T follicular helper cell (primary cell): Measurements from ENCODE around the gene F5.
"Not testable (repeated sequence)": the region's sequence is repeated elsewhere in the genome, so short reads cannot be mapped to it uniquely, and the experiment has no call there.

Source experiments
- DNase-seq: peaks from one replicate; pipeline ENCODE4 v3.0.0-alpha.2; 2020; ENCODE audit warnings: low read depth

F5 gene

GRCh38 chr1:169538998-169539871 lies 47.0 kb downstream of the F5 start:
- DNase-seq, result no peak

- no peak for DNase-seq
Observed at GRCh38 chr1:169534653-169535052, 51.6 kb downstream of the F5 start.

- not testable (repeated sequence) for DNase-seq
Observed at GRCh38 chr1:169533528-169534190, 52.6 kb downstream of the F5 start.

DNA sequence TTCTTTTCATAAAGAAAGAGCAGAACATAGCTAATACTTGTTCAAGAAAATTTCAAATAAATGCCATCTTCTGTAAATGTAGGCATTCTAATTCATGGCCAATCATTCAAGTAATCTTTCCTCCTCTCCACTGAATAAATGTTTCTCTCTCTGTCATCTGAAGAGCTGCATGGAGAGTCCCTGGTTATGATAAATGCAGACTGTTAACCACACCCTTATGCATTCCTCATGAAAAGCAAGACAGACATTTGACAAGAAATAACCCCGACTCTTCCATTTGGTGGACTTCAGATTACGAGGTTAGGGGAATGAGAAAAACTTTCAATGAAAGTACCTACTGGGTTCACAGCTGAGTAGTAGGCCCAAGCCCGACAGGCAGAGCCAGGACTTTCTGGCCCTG lies 55.8 kb downstream of the F5 start:
- no peak for DNase-seq

DNA sequence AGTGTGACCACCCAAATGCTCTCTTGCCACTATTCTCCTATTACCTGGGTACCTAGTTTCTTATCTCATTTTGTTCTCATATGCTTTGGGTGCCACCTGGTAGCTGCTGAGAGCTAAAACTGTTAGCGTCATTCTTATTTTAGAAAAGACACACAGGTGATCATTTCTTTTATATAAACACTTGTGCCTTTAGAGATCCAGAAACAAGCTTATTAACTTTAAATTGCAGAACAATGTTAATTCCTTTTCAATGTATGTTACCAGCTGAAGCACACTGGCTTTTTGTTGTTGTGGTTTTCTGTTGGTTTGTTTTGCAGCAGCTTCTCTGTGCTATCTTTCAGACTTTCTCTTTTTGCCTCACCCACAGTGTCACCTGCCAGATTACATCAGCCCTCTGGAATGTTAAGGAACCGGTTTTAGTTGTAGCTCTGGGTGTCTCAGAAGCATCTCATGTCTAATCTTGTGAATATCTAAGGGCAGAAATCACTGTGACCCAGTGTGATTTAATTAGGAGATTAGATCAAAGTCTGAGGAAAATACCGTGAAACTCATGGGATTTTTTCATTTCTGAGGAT lies 57.1 kb downstream of the F5 start:
- no peak for DNase-seq

DNA sequence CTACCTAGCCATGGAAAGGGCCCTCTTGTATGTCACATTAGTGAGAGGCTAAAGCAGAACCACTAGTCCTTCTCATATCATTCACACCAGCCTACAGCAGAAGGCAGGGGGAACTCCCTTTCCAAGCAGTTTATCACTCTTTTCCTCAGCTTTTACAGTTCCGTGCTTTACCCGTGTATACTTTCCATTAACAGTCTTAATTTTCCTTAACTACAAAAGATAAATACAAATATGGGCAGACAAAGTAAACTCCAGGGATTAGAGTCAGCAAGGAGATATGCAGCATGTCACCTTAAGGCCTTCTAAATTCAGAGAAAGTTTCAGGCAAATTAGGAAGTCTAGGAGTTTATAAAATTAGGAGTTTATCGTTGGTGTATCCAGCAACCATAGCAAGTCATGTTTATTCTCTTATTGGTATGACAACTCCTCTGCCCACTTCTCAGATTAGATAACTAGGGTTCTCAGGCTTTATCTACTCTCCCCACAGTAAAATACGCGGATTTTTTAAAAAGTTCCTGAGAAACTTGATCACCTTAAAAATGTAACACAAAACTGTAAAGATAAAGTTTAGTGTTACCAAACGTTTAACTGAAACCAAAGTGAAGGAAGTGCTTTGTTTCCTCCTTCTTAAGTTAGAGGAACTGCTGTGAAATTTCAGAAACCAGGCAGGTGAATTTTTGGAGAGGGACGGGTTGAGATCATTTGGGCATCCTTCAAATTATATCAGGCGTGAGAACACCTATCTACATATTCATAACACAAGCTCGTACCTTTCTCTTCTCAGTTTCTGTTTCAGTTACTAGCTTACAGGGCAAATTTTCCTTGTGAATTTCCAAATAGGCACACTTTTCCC lies 57.8 kb downstream of the F5 start:
- DNase-seq, result no peak

GRCh38 chr1:169527451-169528214 lies 58.6 kb downstream of the F5 start:
- DNase-seq, result no peak

DNA sequence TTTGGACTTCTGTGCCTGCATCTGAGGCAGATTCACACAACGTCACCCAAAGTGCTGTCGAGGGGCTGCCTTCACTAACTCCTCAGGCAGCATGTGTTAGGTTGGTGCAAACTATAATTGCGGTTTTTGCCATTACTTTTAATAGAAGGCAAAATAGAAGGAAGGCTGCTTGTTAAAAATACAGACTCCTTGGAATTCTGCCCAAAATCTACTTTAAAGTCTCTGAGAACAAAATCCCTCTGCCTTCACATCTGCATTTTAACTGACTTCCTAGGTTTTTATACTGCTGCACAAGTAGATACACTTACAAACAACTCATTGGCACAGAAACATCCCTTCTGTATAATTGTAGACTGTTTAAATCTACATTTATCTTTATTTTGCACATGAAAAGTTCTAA lies 59.3 kb downstream of the F5 start:
- DNase-seq, result no peak

DNA sequence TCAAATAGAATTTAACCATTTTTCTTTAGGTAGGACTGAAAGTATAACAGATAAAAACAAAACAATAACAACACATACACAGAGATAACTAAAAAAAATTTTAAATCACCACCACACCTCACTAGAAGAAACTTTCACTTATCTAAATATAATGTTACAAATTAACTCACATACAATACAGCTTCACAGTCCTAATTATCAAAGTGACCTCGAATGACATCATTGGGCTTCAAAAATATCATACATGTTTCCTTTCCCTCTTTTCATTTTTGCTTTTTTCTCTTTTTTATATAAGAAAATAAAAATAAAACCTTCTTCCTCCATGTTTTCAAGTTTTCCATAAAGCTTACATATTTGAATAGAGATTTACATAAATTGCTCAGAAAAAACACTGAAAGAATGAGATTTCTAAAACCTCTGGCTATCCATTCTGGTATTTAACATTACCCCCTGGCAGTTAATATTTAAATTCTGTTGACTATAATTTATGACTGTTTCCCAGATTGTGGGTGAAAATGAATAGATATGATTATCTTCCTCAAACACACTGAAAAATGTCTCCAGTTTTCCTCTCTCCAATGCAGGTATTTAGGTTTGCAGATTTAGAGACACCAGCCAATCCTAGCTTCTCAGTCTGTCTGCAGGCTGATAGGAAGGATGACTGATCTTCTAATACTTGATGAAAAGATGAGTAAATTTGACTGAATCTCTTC lies 60.0 kb downstream of the F5 start:
- no peak for DNase-seq

DNA sequence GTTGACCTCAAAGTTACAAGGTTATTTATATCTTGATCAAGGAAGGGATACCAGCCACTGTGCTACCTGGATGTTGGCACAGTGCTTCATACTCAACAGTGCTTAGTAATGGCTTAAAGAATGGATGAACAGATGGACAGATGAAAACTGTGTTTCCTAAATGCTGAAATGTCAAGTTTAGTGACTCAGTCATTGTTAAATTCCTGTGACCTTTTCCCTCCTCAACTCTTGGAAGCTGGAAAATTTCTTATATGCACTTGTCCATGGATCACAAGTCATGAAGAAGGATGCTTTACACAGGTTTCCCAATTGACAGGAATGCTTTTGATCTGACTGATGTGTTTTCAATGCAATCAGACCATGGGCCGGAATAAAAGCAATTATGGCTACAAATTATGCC lies 60.9 kb downstream of the F5 start:
- DNase-seq, result no peak

- DNase-seq, result no peak
Observed at GRCh38 chr1:169523904-169524303, 62.4 kb downstream of the F5 start.

DNA sequence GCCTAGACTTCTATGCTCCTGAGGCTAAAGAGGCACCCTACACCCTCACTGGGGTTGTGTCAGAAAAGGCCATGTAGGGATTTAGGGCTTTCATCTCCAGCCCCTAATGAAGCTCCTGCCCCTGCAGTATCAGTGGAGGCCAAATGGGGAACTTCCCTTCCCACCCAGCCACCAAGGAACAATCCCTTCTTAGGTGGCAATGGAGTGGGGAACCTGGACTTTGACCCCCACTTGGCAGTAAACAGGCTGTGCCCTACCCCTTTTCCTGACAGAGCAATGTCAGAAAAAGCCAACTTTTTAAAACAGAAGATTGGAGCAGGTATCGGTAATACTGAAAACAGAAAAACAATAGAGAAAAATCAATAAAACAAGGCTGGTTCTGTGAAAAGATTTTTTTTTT lies 65.1 kb downstream of the F5 start:
- no peak for DNase-seq

GRCh38 chr1:169517558-169518186 lies 68.6 kb downstream of the F5 start:
- no peak for DNase-seq

GRCh38 chr1:169515641-169516040 lies 70.6 kb downstream of the F5 start:
- no peak for DNase-seq

DNA sequence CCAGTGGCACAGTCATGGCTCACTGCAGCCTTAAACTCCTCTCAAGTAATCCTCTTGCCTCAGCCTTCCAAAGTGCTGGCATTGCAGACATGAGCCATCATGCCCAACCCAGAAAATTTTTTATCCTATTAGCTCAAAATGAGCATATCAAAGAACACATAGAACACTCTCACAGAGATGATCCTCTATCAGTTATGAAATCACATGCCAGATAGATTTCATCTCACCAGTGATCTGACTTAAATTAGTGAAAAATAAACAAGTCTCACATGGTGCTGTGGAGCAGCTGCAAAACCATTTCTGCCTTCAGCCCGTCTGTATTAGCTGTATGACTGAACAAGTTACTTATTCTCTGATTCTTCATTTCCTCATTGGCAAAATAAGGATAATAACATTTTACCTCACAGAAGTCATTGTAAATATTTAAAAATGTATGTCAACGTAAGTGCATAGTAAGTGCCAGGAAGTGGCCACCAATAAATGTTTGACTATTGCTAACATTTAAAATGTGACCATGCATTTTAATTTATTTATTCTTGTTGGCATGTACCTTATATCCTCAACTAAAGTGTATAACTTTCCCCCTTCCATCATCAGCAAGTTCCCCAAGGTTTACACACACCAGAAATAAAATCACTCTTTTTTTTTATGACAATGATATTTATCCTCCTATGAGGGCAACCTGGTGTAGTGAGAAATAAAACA lies 71.6 kb downstream of the F5 start:
- no peak for DNase-seq

DNA sequence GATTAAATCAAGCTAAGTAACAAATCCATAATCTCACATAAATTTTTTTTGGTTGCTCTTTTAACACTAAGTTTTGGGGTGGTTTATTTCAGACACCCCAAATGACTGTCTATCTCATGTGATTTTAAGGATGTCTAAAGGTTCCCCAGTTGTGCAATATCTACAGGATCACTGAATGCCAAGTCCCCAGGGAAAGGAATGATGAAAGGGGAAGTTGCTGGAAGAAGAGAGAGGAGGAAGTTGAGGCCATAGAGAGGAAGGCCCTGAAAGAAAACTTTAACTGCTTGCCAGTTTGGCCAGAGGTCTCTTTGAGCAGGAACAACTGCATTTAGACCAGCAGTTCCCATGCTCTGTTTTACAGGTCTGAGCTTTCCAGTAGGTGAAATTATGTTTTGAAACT lies 73.1 kb downstream of the F5 start:
- DNase-seq, result no peak

GRCh38 chr1:169511316-169512005 lies 74.8 kb downstream of the F5 start:
- DNase-seq, result no peak

GRCh38 chr1:169510060-169510459 lies 76.2 kb downstream of the F5 start:
- no peak for DNase-seq

DNA sequence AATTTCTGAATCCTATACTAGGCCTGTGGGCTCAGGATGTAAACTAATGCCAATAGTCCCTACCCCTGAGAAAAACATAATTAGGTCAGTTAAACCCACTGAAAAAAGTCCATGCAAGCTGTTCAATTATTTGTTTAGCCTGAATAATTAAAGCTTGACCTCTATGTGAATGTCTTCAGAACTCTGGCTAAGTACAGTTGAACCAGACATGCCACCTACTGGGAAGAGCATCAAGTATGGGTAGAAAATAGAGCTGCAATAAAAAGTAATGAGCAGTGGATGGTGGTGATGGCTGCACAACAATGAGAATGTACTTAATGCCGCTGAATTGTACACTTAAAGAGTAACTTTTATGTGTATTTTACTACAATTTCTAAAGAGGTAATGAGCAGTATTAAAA lies 76.9 kb downstream of the F5 start:
- DNase-seq, result no peak
